GM20000 (cell line): ENCODE measurements around the gene SERTAD2.
A peak's percentile ranks its signal among the peaks of the same experiment; 100 is the strongest.

Source experiments
- DNase-seq: peaks from one replicate; pipeline ENCODE4 v3.0.0; 2012; ENCODE audit warnings: low spot score
- CTCF ChIP-seq: IDR thresholded peaks from 2 replicates; pipeline ENCODE4 v1.5.1; 2012; ENCODE audit warnings: mild to moderate bottlenecking, control low read depth; ENCODE audit errors: extremely low read depth, missing control alignments

SERTAD2 gene

GRCh38 chr2:64606479-64607363 is 47.0 kb downstream of the SERTAD2 start:
- peak; percentile 95 for DNase-seq
- no peak for TF ChIP-seq CTCF

- TF ChIP-seq CTCF = no peak
- DNase-seq = no peak
Observed at GRCh38 chr2:64605991-64606478, 47.7 kb downstream of the SERTAD2 start.

- no peak for TF ChIP-seq CTCF
- DNase-seq = no peak
Observed at GRCh38 chr2:64605026-64605471, 48.7 kb downstream of the SERTAD2 start.

- no peak for TF ChIP-seq CTCF
- no peak for DNase-seq
Observed at GRCh38 chr2:64604155-64604554, 49.6 kb downstream of the SERTAD2 start.

- TF ChIP-seq CTCF = no peak
- DNase-seq = no peak
Observed at GRCh38 chr2:64602436-64602835, 51.3 kb downstream of the SERTAD2 start.

GRCh38 chr2:64601785-64602391 is 51.8 kb downstream of the SERTAD2 start:
- DNase-seq = no peak
- TF ChIP-seq CTCF = no peak
